Activated T-cell treated with anti-CD3 and anti-CD28 coated beads, Interleukin-2, amount 50 U/mL, for 4 hours (primary cell): ENCODE results near the gene ASAP2. TPM values are rescaled to one million over a fixed set of nuclear protein-coding genes. Genes with fewer than 3 reads are reported as not detected.

Experiments used
- ATAC-seq, 2 donors: fragments of 200-7000 bp; cut with Tn5 transposase; one replicate each; pipeline ENCODE4 v1.10.0; 2021
- DNase-seq: peaks from one replicate; pipeline ENCODE4 v3.0.0-alpha.2; 2020
- H3K27me3 Mint-ChIP-seq: one replicate; pipeline ENCODE4 v1.8.0; 2021; ENCODE audit warnings: low read depth, mixed read lengths
- H3K36me3 Mint-ChIP-seq: one replicate; pipeline ENCODE4 v1.8.0; 2022; ENCODE audit warnings: mixed read lengths; ENCODE audit not compliant: insufficient read depth
- H3K4me1 Mint-ChIP-seq: one replicate; pipeline ENCODE4 v1.8.0; 2021; ENCODE audit warnings: low read depth, mixed read lengths
- H3K4me3 Mint-ChIP-seq: one replicate; pipeline ENCODE4 v1.8.0; 2021; ENCODE audit warnings: mild to moderate bottlenecking, moderate library complexity, mixed read lengths
- H3K9me3 Mint-ChIP-seq: one replicate; pipeline ENCODE4 v1.8.0; 2021; ENCODE audit warnings: mixed read lengths
- total RNA-seq, 3 donors: library from RNA; stranded (reverse); gene quantifications; one replicate each; pipeline ENCODE4 v1.2.1, GENCODE V29; 2021

ASAP2 gene
- total RNA-seq, 3 donors from 2014 or later: 0.13 to 0.22 (median 0.20) TPM

- no peaks in the 10 kb centered on the region for H3K36me3 Mint-ChIP-seq
- ATAC-seq (no peak), DNase-seq (no peak)
- peaks cover 13% of the 10 kb centered on the region for H3K27me3 Mint-ChIP-seq
- H3K9me3 Mint-ChIP-seq: no peaks in the 10 kb centered on the region
- no peak overlapping the region for H3K4me3 Mint-ChIP-seq
- H3K4me1 Mint-ChIP-seq: no peaks in the 10 kb centered on the region
These were observed 78.1 kb downstream of the ASAP2 start for GRCh38 chr2:9284521-9285297.

DNA sequence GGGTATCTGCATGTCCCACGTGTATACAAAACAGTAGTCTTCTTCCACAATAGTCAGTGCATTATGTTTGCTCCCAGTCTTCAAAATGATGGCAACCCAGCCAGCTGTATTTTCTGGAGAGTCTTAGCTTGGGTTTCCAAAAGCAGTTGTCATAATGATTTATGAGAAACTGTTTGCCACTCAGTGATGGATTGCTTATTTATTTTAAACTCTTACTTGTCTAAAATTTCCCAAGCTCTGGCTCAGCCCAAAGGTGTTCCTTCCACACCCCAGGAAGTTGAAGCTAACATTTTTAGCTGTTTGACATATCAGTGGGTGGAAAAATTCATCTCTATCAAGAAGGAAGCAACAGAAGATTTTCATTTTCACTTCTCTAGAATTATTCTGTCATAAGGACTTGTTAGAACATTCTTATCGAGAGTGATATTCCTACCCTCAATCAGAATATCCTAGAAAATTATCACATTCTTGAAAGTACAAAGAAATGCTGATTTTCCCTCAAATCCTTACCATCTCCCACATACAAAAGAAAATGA, 78.8 kb downstream of the ASAP2 start:
- ATAC-seq: no peak
- Mint-ChIP-seq H3K4me3 (no peak overlapping the region), H3K4me1 (no peaks in the 10 kb centered on the region), H3K27me3 (peaks cover 13% of the 10 kb centered on the region), H3K36me3 (no peaks in the 10 kb centered on the region), H3K9me3 (no peaks in the 10 kb centered on the region)
- no peak for DNase-seq

GRCh38 chr2:9285921-9286320, 79.3 kb downstream of the ASAP2 start:
- DNase-seq (no peak), ATAC-seq (no peak)
- no peaks in the 10 kb centered on the region for H3K4me1 Mint-ChIP-seq
- H3K36me3 Mint-ChIP-seq: no peaks in the 10 kb centered on the region
- H3K27me3 Mint-ChIP-seq: peaks cover 13% of the 10 kb centered on the region
- no peaks in the 10 kb centered on the region for H3K9me3 Mint-ChIP-seq
- H3K4me3 Mint-ChIP-seq: no peak overlapping the region

- no peak for ATAC-seq
- no peak for DNase-seq
- no peaks in the 10 kb centered on the region for H3K4me1 Mint-ChIP-seq
- no peaks in the 10 kb centered on the region for H3K36me3 Mint-ChIP-seq
- H3K4me3 Mint-ChIP-seq: no peak overlapping the region
- peaks cover 13% of the 10 kb centered on the region for H3K27me3 Mint-ChIP-seq
- no peaks in the 10 kb centered on the region for H3K9me3 Mint-ChIP-seq
These were observed 80.2 kb downstream of the ASAP2 start for GRCh38 chr2:9286554-9287399.

- Mint-ChIP-seq H3K4me1 (no peaks in the 10 kb centered on the region), H3K27me3 (peaks cover 13% of the 10 kb centered on the region), H3K9me3 (no peaks in the 10 kb centered on the region), H3K4me3 (no peak overlapping the region), H3K36me3 (no peaks in the 10 kb centered on the region)
- no peak for DNase-seq
- no peak for ATAC-seq
These were observed 80.9 kb downstream of the ASAP2 start for GRCh38 chr2:9287400-9288045.

DNA sequence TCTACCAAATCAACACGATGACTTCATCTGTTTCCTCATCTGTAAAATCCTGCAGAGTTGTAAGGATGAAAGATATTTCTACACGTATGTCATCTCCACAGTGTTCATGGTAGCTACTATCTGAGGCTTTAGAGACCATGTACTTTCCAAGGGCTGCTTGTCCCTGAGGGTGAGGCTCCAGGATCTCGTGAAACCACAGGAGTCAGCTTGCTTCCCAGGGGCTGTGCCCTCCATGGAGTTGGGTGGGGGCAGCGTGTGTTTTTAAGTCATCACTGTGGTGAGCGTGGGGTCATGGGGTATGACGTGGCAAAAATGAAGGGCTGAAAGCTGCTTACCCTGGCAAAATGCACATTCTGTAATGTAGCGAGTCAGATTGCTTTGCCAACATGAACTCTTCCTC, 81.6 kb downstream of the ASAP2 start:
- Mint-ChIP-seq H3K9me3 (no peaks in the 10 kb centered on the region), H3K4me3 (no peak overlapping the region), H3K36me3 (no peaks in the 10 kb centered on the region), H3K4me1 (no peaks in the 10 kb centered on the region), H3K27me3 (peaks cover 13% of the 10 kb centered on the region)
- DNase-seq: no peak
- ATAC-seq: no peak

DNA sequence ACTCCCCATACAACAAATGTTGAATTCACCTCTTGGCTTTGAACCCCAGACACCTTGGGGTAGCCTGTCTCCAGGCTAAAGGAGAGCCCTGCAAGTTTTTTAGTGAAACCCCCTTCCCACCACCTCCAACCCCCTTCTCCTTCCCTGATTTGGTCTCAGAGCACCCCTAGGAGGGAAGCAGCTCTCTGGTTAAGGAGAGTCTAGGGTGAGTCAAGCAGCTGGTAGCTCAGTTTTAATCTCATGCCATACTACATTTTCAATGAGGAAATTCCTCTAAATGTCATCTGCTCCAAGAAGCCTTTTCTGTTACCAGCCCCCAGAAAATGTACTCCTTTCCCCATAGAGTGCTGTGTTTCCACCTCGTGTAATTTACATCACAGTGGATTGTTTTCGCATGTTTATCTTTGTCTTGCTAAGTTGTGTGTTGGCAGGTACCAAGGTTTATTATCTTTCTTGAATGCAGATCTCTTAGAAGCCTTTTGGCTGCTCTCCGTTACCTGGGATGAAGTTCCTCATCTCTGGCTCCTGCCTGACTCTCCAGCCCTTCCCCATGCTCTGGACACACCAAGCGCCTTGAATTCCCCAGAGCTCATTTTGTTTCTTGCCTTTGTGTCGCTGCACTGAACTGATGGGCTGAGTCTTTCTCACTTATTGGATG, 82.2 kb downstream of the ASAP2 start:
- DNase-seq (no peak), ATAC-seq (no peak)
- Mint-ChIP-seq H3K4me1 (no peaks in the 10 kb centered on the region), H3K9me3 (no peaks in the 10 kb centered on the region), H3K4me3 (no peak overlapping the region), H3K27me3 (peaks cover 17% of the 10 kb centered on the region), H3K36me3 (no peaks in the 10 kb centered on the region)

GRCh38 chr2:9291331-9291730, 84.7 kb downstream of the ASAP2 start:
- Mint-ChIP-seq H3K36me3 (no peaks in the 10 kb centered on the region), H3K4me3 (no peak overlapping the region), H3K9me3 (no peaks in the 10 kb centered on the region), H3K27me3 (peaks cover 15% of the 10 kb centered on the region), H3K4me1 (no peaks in the 10 kb centered on the region)
- DNase-seq (no peak), ATAC-seq (no peak)

DNA sequence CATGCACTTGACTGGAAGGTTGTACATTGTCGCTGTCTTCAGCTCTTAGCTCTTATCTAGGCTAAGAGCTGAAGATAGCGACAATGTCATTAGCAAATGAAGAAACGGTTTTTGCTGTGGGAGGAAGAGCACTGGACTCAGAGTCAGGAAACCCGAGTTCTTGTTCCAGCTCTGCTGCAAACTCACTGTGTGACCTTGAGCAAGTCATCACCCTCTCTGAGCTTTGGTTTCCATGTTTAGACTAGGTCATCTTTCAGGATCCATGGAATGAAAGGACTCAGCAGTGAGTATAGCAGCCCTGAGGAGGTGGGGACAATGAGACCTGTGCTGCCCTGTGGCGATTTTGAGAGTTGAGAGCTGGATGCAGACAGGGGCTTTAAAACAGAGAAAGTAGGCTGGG, 85.3 kb downstream of the ASAP2 start:
- Mint-ChIP-seq H3K27me3 (peaks cover 20% of the 10 kb centered on the region), H3K4me1 (no peaks in the 10 kb centered on the region), H3K36me3 (no peaks in the 10 kb centered on the region), H3K4me3 (no peak overlapping the region), H3K9me3 (no peaks in the 10 kb centered on the region)
- ATAC-seq: no peak
- DNase-seq: no peak

- H3K9me3 Mint-ChIP-seq: no peaks in the 10 kb centered on the region
- no peaks in the 10 kb centered on the region for H3K36me3 Mint-ChIP-seq
- ATAC-seq (no peak), DNase-seq (no peak)
- H3K27me3 Mint-ChIP-seq: peaks cover 19% of the 10 kb centered on the region
- H3K4me3 Mint-ChIP-seq: no peak overlapping the region
- no peaks in the 10 kb centered on the region for H3K4me1 Mint-ChIP-seq
These were observed 85.8 kb downstream of the ASAP2 start for GRCh38 chr2:9292426-9292825.

DNA sequence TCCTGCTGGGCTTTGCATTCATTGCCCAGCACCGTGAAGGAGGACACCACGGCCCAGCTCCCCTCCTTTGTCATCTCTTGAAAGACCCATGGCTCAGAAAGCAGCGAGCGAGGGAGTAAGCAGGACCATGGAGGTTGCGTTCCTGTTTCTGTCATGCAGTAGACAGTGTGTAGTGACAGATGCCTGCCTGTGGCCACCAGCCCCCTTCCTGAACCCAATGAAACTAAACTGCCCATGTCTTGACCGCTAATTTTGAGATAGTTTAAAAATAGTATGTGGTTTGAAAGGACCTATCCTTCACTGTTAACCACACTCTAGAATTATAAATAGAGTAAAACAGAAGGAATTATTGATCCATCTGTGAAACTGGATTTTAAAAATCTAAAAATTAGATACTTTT, 88.2 kb downstream of the ASAP2 start:
- Mint-ChIP-seq H3K27me3 (peaks cover 11% of the 10 kb centered on the region), H3K4me3 (no peak overlapping the region), H3K4me1 (no peaks in the 10 kb centered on the region), H3K9me3 (no peaks in the 10 kb centered on the region), H3K36me3 (no peaks in the 10 kb centered on the region)
- no peak for ATAC-seq
- no peak for DNase-seq

- ATAC-seq (no peak), DNase-seq (no peak)
- Mint-ChIP-seq H3K4me3 (no peak overlapping the region), H3K36me3 (no peaks in the 10 kb centered on the region), H3K27me3 (peaks cover 11% of the 10 kb centered on the region), H3K9me3 (no peaks in the 10 kb centered on the region), H3K4me1 (no peaks in the 10 kb centered on the region)
These were observed 89.9 kb downstream of the ASAP2 start for GRCh38 chr2:9296559-9296958.

- Mint-ChIP-seq H3K27me3 (peaks cover 11% of the 10 kb centered on the region), H3K9me3 (no peaks in the 10 kb centered on the region), H3K4me3 (no peak overlapping the region), H3K36me3 (no peaks in the 10 kb centered on the region), H3K4me1 (no peaks in the 10 kb centered on the region)
- ATAC-seq (no peak), DNase-seq (no peak)
These were observed 90.5 kb downstream of the ASAP2 start for GRCh38 chr2:9297156-9297555.

GRCh38 chr2:9297807-9298206, 91.2 kb downstream of the ASAP2 start:
- ATAC-seq (no peak), DNase-seq (no peak)
- H3K4me1 Mint-ChIP-seq: no peaks in the 10 kb centered on the region
- no peaks in the 10 kb centered on the region for H3K9me3 Mint-ChIP-seq
- H3K4me3 Mint-ChIP-seq: no peak overlapping the region
- H3K27me3 Mint-ChIP-seq: peaks cover 11% of the 10 kb centered on the region
- H3K36me3 Mint-ChIP-seq: no peaks in the 10 kb centered on the region
